Upper lobe of right lung (tissue), 1 donor: ENCODE data around the gene ZC3HAV1L. TPM values are rescaled to one million over a fixed set of nuclear protein-coding genes. Genes with fewer than 3 reads are reported as not detected.

ENCODE experiments used
- ATAC-seq: fragments of 200-7000 bp; cut with Tn5 transposase; one replicate; pipeline ENCODE4 v1.9.1; 2020; ENCODE audit warnings: mild to moderate bottlenecking, moderate library complexity
- DNase-seq: peaks from one replicate; pipeline ENCODE4 v3.0.0-alpha.2; 2020
- H3K27ac ChIP-seq: fragments of 200-600 bp; one replicate; pipeline ENCODE4 v1.8.0; 2022
- H3K27me3 ChIP-seq: fragments of 200-600 bp; one replicate; pipeline ENCODE4 v1.8.0; 2022; ENCODE audit warnings: mild to moderate bottlenecking
- H3K36me3 ChIP-seq: fragments of 200-600 bp; one replicate; pipeline ENCODE4 v1.8.0; 2022
- H3K4me1 ChIP-seq: fragments of 200-600 bp; one replicate; pipeline ENCODE4 v1.8.0; 2022
- H3K4me3 ChIP-seq: fragments of 200-600 bp; one replicate; pipeline ENCODE4 v1.8.0; 2022; ENCODE audit warnings: mild to moderate bottlenecking
- H3K9me3 ChIP-seq: fragments of 200-600 bp; one replicate; pipeline ENCODE4 v1.8.0; 2022
- CTCF ChIP-seq: fragments of 200-600 bp; IDR thresholded peaks from one replicate; pipeline ENCODE4 v1.8.0; 2022; ENCODE audit warnings: antibody characterized with exemption
- intact Hi-C: fragments of 100-400 bp; cut with DNase I; formaldehyde crosslinking; loops from one replicate; pipeline ENCODE4 v1.11.0; 2022
- total RNA-seq: library from RNA; stranded (reverse); fragmentation: NEBNext Ultra II Directional; extraction: Animal tissue kit (Norgen Biotek cat#: 25700); gene quantifications from one replicate; pipeline ENCODE4 v1.2.1, GENCODE V29; 2021
- donor health status: DM: no; HTN: yes; CAD: no; lungs with severe emphysema.

Gene ZC3HAV1L
- total RNA-seq, 1 donor from 2014 or later: 6.4 TPM

DNA sequence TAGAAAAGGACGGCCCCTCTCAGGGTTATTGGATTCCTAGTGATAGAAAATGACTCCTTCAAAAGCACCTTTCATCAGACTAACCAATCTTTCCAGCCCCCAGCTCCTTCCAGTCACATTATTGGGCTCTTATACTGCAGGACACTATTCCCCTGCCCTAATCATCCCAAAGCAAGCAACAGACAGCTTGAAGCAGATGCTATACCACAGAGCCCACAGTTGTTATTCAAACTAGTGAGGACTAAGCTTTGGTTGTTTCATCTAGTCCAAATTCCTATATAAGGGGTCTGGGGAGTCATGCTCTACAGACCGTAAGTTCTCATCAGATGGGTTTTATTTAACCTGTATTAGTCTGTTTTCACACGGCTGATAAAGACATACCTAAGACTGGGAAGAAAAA, 24.5 kb downstream of the ZC3HAV1L start:
- no peak for TF ChIP-seq CTCF
- intact Hi-C loops: no loop called here
- H3K36me3 ChIP-seq: no peaks in the 10 kb centered on the region
- H3K4me3 ChIP-seq: no peak overlapping the region
- H3K27ac ChIP-seq: no peak overlapping the region
- no peaks in the 10 kb centered on the region for H3K9me3 ChIP-seq
- DNase-seq: no peak
- no peak for ATAC-seq
- H3K4me1 ChIP-seq: no peaks in the 10 kb centered on the region
- no peaks in the 10 kb centered on the region for H3K27me3 ChIP-seq

DNA sequence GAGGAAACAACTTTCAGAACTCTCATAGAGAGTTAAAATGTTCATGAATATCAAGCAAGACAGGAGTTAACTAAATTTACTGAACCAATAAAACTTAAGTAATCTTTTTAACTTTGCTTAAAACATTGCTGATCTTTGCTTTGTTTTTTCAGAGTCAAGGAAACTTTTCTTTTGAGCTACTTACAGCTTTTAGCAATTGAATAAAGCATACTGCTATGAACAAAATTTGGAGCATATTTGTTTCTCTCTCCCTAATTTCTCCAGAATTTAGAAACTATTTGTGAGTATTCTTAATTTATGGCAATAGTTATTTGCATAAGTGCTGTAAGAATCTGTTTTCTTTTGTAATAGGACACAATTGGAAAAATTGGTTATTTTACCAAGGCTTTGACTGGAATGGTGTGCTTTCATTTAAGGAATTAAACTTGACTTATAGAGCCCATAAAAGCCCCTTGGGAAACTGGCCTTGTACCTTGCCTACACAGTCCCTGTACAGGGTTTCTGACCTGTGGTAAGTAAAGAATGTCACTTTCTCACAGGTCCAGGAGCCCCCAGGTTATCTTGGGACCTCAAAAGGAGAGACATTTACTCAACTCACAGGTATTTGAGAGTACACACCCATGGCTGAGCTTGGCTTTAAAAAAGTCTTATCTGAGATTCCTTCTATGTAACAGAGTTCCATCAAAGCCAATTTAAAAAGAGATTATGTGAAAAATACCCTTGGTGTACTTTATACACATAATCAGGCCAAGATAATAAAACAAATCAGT, 31.3 kb downstream of the ZC3HAV1L start:
- no peak overlapping the region for H3K4me3 ChIP-seq
- H3K36me3 ChIP-seq: no peaks in the 10 kb centered on the region
- H3K27ac ChIP-seq: no peak overlapping the region
- peaks cover 10% of the 10 kb centered on the region for H3K9me3 ChIP-seq
- no peaks in the 10 kb centered on the region for H3K27me3 ChIP-seq
- no peaks in the 10 kb centered on the region for H3K4me1 ChIP-seq
- ATAC-seq (no peak), DNase-seq (no peak)
- no peak for TF ChIP-seq CTCF
- intact Hi-C loops: no loop called here

DNA sequence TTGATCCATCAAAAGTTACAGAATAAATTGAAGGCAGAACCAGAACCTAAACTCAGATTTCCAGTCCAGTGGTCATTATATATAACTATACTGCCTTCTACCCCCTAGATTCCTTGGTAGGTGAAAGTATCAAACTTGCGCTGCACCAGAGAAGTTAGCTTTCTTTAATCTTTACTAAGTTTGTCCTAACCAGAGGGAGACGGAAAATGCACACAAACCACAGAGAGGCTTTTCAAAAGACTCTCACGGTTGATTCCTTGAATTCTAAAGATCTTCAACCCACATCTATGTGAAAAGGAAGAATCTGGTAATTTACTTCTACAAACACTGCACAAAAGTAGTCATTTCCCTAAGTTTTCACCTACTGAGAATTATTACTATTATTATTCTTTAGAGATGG, 36.4 kb downstream of the ZC3HAV1L start:
- Histone ChIP-seq H3K9me3 (peaks cover 7% of the 10 kb centered on the region), H3K4me1 (no peaks in the 10 kb centered on the region), H3K27ac (no peak overlapping the region), H3K36me3 (no peaks in the 10 kb centered on the region), H3K27me3 (no peaks in the 10 kb centered on the region), H3K4me3 (no peak overlapping the region)
- intact Hi-C loops: no loop called here
- no peak for ATAC-seq
- TF ChIP-seq CTCF: no peak
- no peak for DNase-seq

- TF ChIP-seq CTCF: no peak
- no peaks in the 10 kb centered on the region for H3K4me1 ChIP-seq
- intact Hi-C loops: no loop called here
Observed at GRCh38 chr7:138992052-138992531, 43.8 kb downstream of the ZC3HAV1L start.

DNA sequence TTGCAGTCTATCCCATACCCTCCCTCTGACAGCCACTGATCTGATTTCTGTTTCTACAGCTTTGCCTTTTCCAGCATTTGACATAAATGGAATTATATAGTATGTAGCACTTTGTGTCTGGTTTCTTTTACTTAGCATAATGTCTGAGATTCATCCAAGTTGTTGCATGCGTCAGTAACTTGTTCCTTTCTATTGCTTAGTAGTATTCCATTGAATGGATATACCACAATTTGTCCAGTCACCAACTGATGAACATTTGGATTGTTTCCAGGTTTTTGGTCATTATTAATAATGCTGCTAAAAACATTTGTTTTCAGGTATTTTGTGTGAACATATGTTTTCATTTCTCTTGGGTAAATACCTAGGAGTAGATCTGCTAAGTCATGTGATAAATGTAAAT, 48.2 kb downstream of the ZC3HAV1L start:
- Histone ChIP-seq H3K27ac (no peak overlapping the region), H3K9me3 (no peaks in the 10 kb centered on the region), H3K4me1 (no peaks in the 10 kb centered on the region), H3K36me3 (no peaks in the 10 kb centered on the region), H3K27me3 (no peaks in the 10 kb centered on the region), H3K4me3 (no peak overlapping the region)
- ATAC-seq: no peak
- intact Hi-C loops: no loop called here
- no peak for DNase-seq
- no peak for TF ChIP-seq CTCF

More at GRCh38 chr7:138992052-138992531, 43.8 kb downstream of the ZC3HAV1L start:
- no peaks in the 10 kb centered on the region for H3K9me3 ChIP-seq
- H3K4me3 ChIP-seq: no peak overlapping the region
- DNase-seq (no peak), ATAC-seq (no peak)
- H3K36me3 ChIP-seq: no peaks in the 10 kb centered on the region
- no peaks in the 10 kb centered on the region for H3K27me3 ChIP-seq
- H3K27ac ChIP-seq: no peak overlapping the region
